H9 (cell line): ENCODE measurements around the gene UBXN10. TPM values are rescaled to one million over a fixed set of nuclear protein-coding genes. Genes with fewer than 3 reads are reported as not detected.

Source experiments
- DNase-seq: peaks from one replicate; pipeline ENCODE4 v3.0.0-alpha.2; 2017
- H2AFZ ChIP-seq: one replicate; pipeline ENCODE4 v1.6.1; 2013; ENCODE audit warnings: mild to moderate bottlenecking, low read length, control low read depth, moderate library complexity
- H2AK5ac ChIP-seq: 2 replicates; pipeline ENCODE4 v1.6.1; 2013; ENCODE audit warnings: low read length, control low read depth, mixed read lengths; ENCODE audit not compliant: insufficient read length
- H2BK120ac ChIP-seq: one replicate; pipeline ENCODE4 v1.6.1; 2013; ENCODE audit warnings: low read depth, mild to moderate bottlenecking, low read length, control low read depth, inconsistent platforms; ENCODE audit not compliant: poor library complexity, severe bottlenecking
- H2BK12ac ChIP-seq: 2 replicates; pipeline ENCODE4 v1.6.1; 2013; ENCODE audit warnings: low read length, control low read depth, mixed read lengths, low read depth; ENCODE audit not compliant: insufficient read length
- H2BK15ac ChIP-seq: 2 replicates; pipeline ENCODE4 v1.6.1; 2013; ENCODE audit warnings: low read depth, low read length, control low read depth
- H2BK20ac ChIP-seq: one replicate; pipeline ENCODE4 v1.6.1; 2013; ENCODE audit warnings: low read depth, mild to moderate bottlenecking, low read length, control low read depth, inconsistent platforms; ENCODE audit not compliant: poor library complexity, severe bottlenecking
- H2BK5ac ChIP-seq: 2 replicates; pipeline ENCODE4 v1.6.1; 2013; ENCODE audit warnings: low read length, control low read depth, mixed read lengths; ENCODE audit not compliant: insufficient read length
- H3K14ac ChIP-seq: 2 replicates; pipeline ENCODE4 v1.6.1; 2013; ENCODE audit warnings: low read length, control low read depth; ENCODE audit not compliant: insufficient read depth
- H3K18ac ChIP-seq: 2 replicates; pipeline ENCODE4 v1.6.1; 2013; ENCODE audit warnings: low read depth, mild to moderate bottlenecking, mixed read lengths, low read length, control low read depth; ENCODE audit not compliant: insufficient read length
- H3K23ac ChIP-seq: 2 replicates; pipeline ENCODE4 v1.6.1; 2013; ENCODE audit warnings: low read length, control low read depth, mixed read lengths, low read depth; ENCODE audit not compliant: insufficient read length
- H3K23me2 ChIP-seq: 2 replicates; pipeline ENCODE4 v1.6.1; 2013; ENCODE audit warnings: low read depth, mild to moderate bottlenecking, mixed read lengths, low read length, control low read depth; ENCODE audit not compliant: insufficient read length, poor library complexity, severe bottlenecking
- H3K27ac ChIP-seq: 2 replicates; pipeline ENCODE4 v1.5.1; 2013; ENCODE audit warnings: low read length, control low read depth, mixed read lengths, low read depth; ENCODE audit not compliant: insufficient read length
- H3K27me3 ChIP-seq: 2 replicates; pipeline ENCODE4 v1.6.1; 2013; ENCODE audit warnings: low read length, control low read depth, inconsistent platforms; ENCODE audit not compliant: insufficient read depth
- H3K4ac ChIP-seq: 2 replicates; pipeline ENCODE4 v1.6.1; 2013; ENCODE audit warnings: low read depth, mild to moderate bottlenecking, control low read depth, inconsistent platforms, low read length, moderate library complexity
- H3K4me1 ChIP-seq: 2 replicates; pipeline ENCODE4 v1.6.1; 2013; ENCODE audit warnings: low read length, control low read depth, inconsistent platforms; ENCODE audit not compliant: insufficient read depth
- H3K4me2 ChIP-seq: 2 replicates; pipeline ENCODE4 v1.6.1; 2013; ENCODE audit warnings: low read length, control low read depth, mixed read lengths; ENCODE audit not compliant: insufficient read length, insufficient read depth
- H3K56ac ChIP-seq: 2 replicates; pipeline ENCODE4 v1.6.1; 2013; ENCODE audit warnings: low read depth, mild to moderate bottlenecking, mixed read lengths, low read length, control low read depth; ENCODE audit not compliant: insufficient read length
- H3K79me1 ChIP-seq: 2 replicates; pipeline ENCODE4 v1.6.1; 2013; ENCODE audit warnings: low read depth, mild to moderate bottlenecking, moderate library complexity, low read length, control low read depth, inconsistent platforms; ENCODE audit not compliant: insufficient read depth, poor library complexity, severe bottlenecking
- H3K79me2 ChIP-seq: 2 replicates; pipeline ENCODE4 v1.6.1; 2013; ENCODE audit warnings: low read length, control low read depth, inconsistent platforms; ENCODE audit not compliant: insufficient read depth
- H3K9ac ChIP-seq: 2 replicates; pipeline ENCODE4 v1.6.1; 2013; ENCODE audit warnings: low read length, control low read depth, mixed read lengths; ENCODE audit not compliant: insufficient read length; ENCODE audit errors: extremely low read depth
- H3K9me3 ChIP-seq: one replicate; pipeline ENCODE4 v1.6.1; 2013; ENCODE audit warnings: low read depth, low read length, inconsistent platforms; ENCODE audit not compliant: control insufficient read depth
- H3T11ph ChIP-seq: one replicate; pipeline ENCODE4 v1.6.1; 2013; ENCODE audit warnings: mild to moderate bottlenecking, low read length, control low read depth, inconsistent platforms
- H4K20me1 ChIP-seq: one replicate; pipeline ENCODE4 v1.6.1; 2013; ENCODE audit not compliant: control insufficient read depth, insufficient read length, insufficient read depth
- H4K5ac ChIP-seq: 2 replicates; pipeline ENCODE4 v1.6.1; 2013; ENCODE audit warnings: low read depth, mild to moderate bottlenecking, mixed read lengths, low read length, control low read depth; ENCODE audit not compliant: insufficient read length
- H4K8ac ChIP-seq: replicated peaks from 2 replicates; pipeline ENCODE4 v1.6.1; 2013; ENCODE audit warnings: low read length, control low read depth, mixed read lengths, low read depth; ENCODE audit not compliant: insufficient read length
- H4K91ac ChIP-seq: 2 replicates; pipeline ENCODE4 v1.6.1; 2013; ENCODE audit warnings: low read depth, mild to moderate bottlenecking, moderate library complexity, mixed read lengths, low read length, control low read depth; ENCODE audit not compliant: insufficient read length
- H3K27ac Mint-ChIP-seq, 3 experiments: 2 replicates in 2 of 3; 3 replicates in 1 of 3; pipeline ENCODE4 v1.8.0; 2020 to 2021; ENCODE audit warnings: mixed read lengths in 3 of 3, mild to moderate bottlenecking in 1 of 3, moderate library complexity in 1 of 3
- H3K27me3 Mint-ChIP-seq: 2 replicates; pipeline ENCODE4 v1.8.0; 2021; ENCODE audit warnings: low read depth, mild to moderate bottlenecking, moderate library complexity, mixed read lengths
- H3K36me3 Mint-ChIP-seq, 3 experiments: 2 replicates in 2 of 3; 3 replicates in 1 of 3; pipeline ENCODE4 v1.8.0; 2020 to 2021; ENCODE audit warnings: low read depth in 3 of 3, mixed read lengths in 3 of 3; ENCODE audit not compliant: insufficient read depth in 1 of 3
- H3K4me1 Mint-ChIP-seq, 2 experiments: 2 replicates each; pipeline ENCODE4 v1.8.0; 2020; ENCODE audit warnings: mixed read lengths in 2 of 2
- H3K4me3 Mint-ChIP-seq, 2 experiments: 2 replicates in 1 of 2; 3 replicates in 1 of 2; pipeline ENCODE4 v1.8.0; 2020 to 2021; ENCODE audit warnings: mild to moderate bottlenecking in 2 of 2, mixed read lengths in 2 of 2, moderate library complexity in 1 of 2
- H3K9me3 Mint-ChIP-seq, 2 experiments: 2 replicates in 1 of 2; 3 replicates in 1 of 2; pipeline ENCODE4 v1.8.0; 2020; ENCODE audit warnings: mild to moderate bottlenecking in 2 of 2, mixed read lengths in 2 of 2, moderate library complexity in 1 of 2
- WGBS: extraction: QIAGEN DNeasy Blood & Tissue Kit; methylation state at CpG from one replicate; pipeline ENCODE4 v1.1.7; 2013; ENCODE audit warnings: missing lambda C conversion rate, low lambda C conversion rate, mixed read lengths; ENCODE audit not compliant: insufficient read length; ENCODE audit errors: extremely low coverage; 5-methylcytosine and 5-hydroxymethylcytosine counted together
- total RNA-seq: library from RNA; stranded (reverse); gene quantifications from 2 replicates; pipeline ENCODE4 v1.2.1, GENCODE V29; 2021
- TF ChIP-seq, protein P1 (sequence below): fragments of 200-600 bp; sonication (generic); conservative IDR thresholded peaks from 3 replicates; pipeline ENCODE4 v1.8.0; 2021; ENCODE audit warnings: antibody characterized with exemption, mild to moderate bottlenecking

Gene UBXN10
- total RNA-seq, 1 experiment from 2014 or later: 0.59 TPM

DNA sequence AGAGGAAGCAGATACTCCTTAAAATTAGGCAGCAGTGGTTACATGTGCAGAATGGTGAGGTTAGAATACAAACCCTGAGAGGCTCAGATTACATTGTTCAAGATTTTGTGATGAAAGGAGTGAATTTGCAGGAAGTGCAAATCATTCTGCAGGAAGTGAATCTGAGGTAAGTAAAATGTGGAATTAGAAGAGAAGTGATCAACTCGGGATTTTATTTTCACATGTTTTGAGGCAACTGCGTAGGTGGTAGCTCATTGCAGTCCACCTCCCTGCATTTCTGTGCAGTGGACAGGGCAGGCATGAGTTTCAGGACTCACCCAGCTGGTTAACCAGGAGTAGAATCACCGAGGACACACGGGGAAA lies 2.5 kb downstream of the UBXN10 start:
- Histone ChIP-seq H2BK5ac (no peak overlapping the region), H3K56ac (no peak overlapping the region), H2AFZ (no peak overlapping the region), H3K18ac (no peak overlapping the region), H3K4me1 (0 out of 2 replicates have a peak, but pooled peaks cover 3% of the 10 kb centered on the region), H3K4ac (no peak overlapping the region), H3K27ac (no peak overlapping the region), H4K8ac (no peak overlapping the region), H3K79me2 (no peaks in the 10 kb centered on the region), H3K4me2 (no peak overlapping the region), H2BK12ac (no peak overlapping the region), H2BK120ac (no peak overlapping the region), H2BK20ac (no peak overlapping the region), H3K79me1 (no peaks in the 10 kb centered on the region), H3K14ac (no peak overlapping the region), H3K23ac (no peak overlapping the region), H3K27me3 (no peaks in the 10 kb centered on the region; the same call in 1 of the 2 replicates), H3K9me3 (no peaks in the 10 kb centered on the region), H2BK15ac (no peak overlapping the region), H4K20me1 (no peaks in the 10 kb centered on the region), H3K9ac (no peak overlapping the region), H4K5ac (no peak overlapping the region), H3T11ph (no peak overlapping the region), H2AK5ac (no peak overlapping the region), H3K23me2 (peaks cover 6% of the 10 kb centered on the region), H4K91ac (no peak overlapping the region)
- Mint-ChIP-seq H3K4me3 (no peak overlapping the region), H3K9me3 (peaks cover 0 to 3% of the 10 kb centered on the region in 2 experiments; a peak in 3 of 5 replicates), H3K27me3 (peaks cover 87% of the 10 kb centered on the region), H3K36me3 (no peaks in the 10 kb centered on the region; a peak in 1 of 7 replicates), H3K27ac (no peak overlapping the region), H3K4me1 (peaks cover 21% of the 10 kb centered on the region in 2 experiments)
- no peak for DNase-seq
- no CpG with 5 or more reads among the region's 4 CpGs for WGBS
- TF ChIP-seq, protein P1, sequence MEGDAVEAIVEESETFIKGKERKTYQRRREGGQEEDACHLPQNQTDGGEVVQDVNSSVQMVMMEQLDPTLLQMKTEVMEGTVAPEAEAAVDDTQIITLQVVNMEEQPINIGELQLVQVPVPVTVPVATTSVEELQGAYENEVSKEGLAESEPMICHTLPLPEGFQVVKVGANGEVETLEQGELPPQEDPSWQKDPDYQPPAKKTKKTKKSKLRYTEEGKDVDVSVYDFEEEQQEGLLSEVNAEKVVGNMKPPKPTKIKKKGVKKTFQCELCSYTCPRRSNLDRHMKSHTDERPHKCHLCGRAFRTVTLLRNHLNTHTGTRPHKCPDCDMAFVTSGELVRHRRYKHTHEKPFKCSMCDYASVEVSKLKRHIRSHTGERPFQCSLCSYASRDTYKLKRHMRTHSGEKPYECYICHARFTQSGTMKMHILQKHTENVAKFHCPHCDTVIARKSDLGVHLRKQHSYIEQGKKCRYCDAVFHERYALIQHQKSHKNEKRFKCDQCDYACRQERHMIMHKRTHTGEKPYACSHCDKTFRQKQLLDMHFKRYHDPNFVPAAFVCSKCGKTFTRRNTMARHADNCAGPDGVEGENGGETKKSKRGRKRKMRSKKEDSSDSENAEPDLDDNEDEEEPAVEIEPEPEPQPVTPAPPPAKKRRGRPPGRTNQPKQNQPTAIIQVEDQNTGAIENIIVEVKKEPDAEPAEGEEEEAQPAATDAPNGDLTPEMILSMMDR: no peak
